Measurements from ENCODE around the gene MUC20.
"Not testable (repeated sequence)": the region's sequence is repeated elsewhere in the genome, so short reads cannot be mapped to it uniquely, and the experiment has no call there.

GRCh38 chr3:195720831-195721506, at the start of gene MUC20:
- not testable (repeated sequence) for TF ChIP-seq TEAD4 (IDR thresholded peaks at IDR 0.05; ENCODE audit: low read depth, low read length); ATF2 (IDR thresholded peaks at IDR 0.05; ENCODE audit: low read length); CTCF (IDR thresholded peaks at IDR 0.05; ENCODE audit: control extremely low read depth in 1 of 3, insufficient read depth in 1 of 3, low read depth in 1 of 3, low read length in 3 of 3); HDAC6 (IDR thresholded peaks at IDR 0.05; ENCODE audit: low read depth, low read length); EZH2 (IDR thresholded peaks at IDR 0.05; ENCODE audit: low read depth, low read length, severe bottlenecking); POLR2A (IDR thresholded peaks at IDR 0.05; ENCODE audit: control extremely low read depth in 1 of 2, low read depth in 2 of 2, low read length in 2 of 2); MAFK (IDR thresholded peaks at IDR 0.05; ENCODE audit: low read depth, low read length); TAF1 (IDR thresholded peaks at IDR 0.05; ENCODE audit: low read depth, low read length); YY1 (IDR thresholded peaks at IDR 0.05; ENCODE audit: low read depth, low read length); BRCA1 (IDR thresholded peaks at IDR 0.05; ENCODE audit: low read depth, low read length); SP4 (IDR thresholded peaks at IDR 0.05; ENCODE audit: low read length); RFX5 (IDR thresholded peaks at IDR 0.05; ENCODE audit: borderline replicate concordance, low read depth, low read length); CHD2 (IDR thresholded peaks at IDR 0.05; ENCODE audit: low read length)

Data from H1 (cell line).